Gastrocnemius medialis (tissue), 4 donors: ENCODE data around the gene SAMD13. TPM values are rescaled to one million over a fixed set of nuclear protein-coding genes. Genes with fewer than 3 reads are reported as not detected.

Experiments used
- ATAC-seq, 2 donors: fragments of 150-250 bp; one replicate each; pipeline ENCODE4 v1.9.1; 2016
- DNase-seq, 2 donors: peaks; one replicate each; pipeline ENCODE4 v3.0.0-alpha.2; 2019
- H3K27ac ChIP-seq, 4 donors: fragments of 200-600 bp; sonication (generic); 1 replicate in 1 of 4; 2 replicates in 3 of 4; pipeline ENCODE4 v1.5.1; 2016 to 2018; ENCODE audit warnings: mild to moderate bottlenecking in 2 of 4, moderate library complexity in 1 of 4
- H3K27me3 ChIP-seq, 3 donors: fragments of 200-600 bp; sonication (generic) in 2 of 3; 1 replicate in 1 of 3; 2 replicates in 2 of 3; pipeline versions ENCODE4 v1.5.1 to v1.6.0; 2016 to 2019; ENCODE audit warnings: mild to moderate bottlenecking in 1 of 3, moderate library complexity in 1 of 3
- H3K36me3 ChIP-seq, 2 donors: fragments of 200-600 bp; sonication (generic) in 1 of 2; one replicate each; pipeline ENCODE4 v1.5.1; 2017 to 2018
- H3K4me1 ChIP-seq, 2 donors: fragments of 200-600 bp; sonication (generic) in 1 of 2; one replicate each; pipeline ENCODE4 v1.5.1; 2016 to 2017; ENCODE audit warnings: mild to moderate bottlenecking in 2 of 2
- H3K4me3 ChIP-seq, 4 donors: fragments of 200-600 bp; sonication (generic) in 3 of 4; 1 replicate in 1 of 4; 2 replicates in 3 of 4; pipeline ENCODE4 v1.5.1; 2016 to 2019; ENCODE audit warnings: mild to moderate bottlenecking in 2 of 4
- H3K9me3 ChIP-seq, 3 donors: fragments of 200-600 bp; sonication (generic) in 2 of 3; 1 replicate in 1 of 3; 2 replicates in 2 of 3; pipeline ENCODE4 v1.5.1; 2016 to 2019
- POLR2A ChIP-seq, 2 donors: fragments of 450-650 bp; IDR thresholded peaks; one replicate each; pipeline ENCODE4 v1.6.1; 2017; ENCODE audit warnings: antibody characterized with exemption in 2 of 2, mild to moderate bottlenecking in 2 of 2, moderate library complexity in 2 of 2
- in situ Hi-C, 4 donors: fragments of 200-750 bp; cut with MboI; loops; one replicate each; pipeline versions ENCODE4 v1.15.0 to v1.8.0; 2017; ENCODE audit warnings: low sequenced_read_pairs in 4 of 4
- intact Hi-C: fragments of 100-400 bp; cut with DNase I; formaldehyde crosslinking; loops from one replicate; pipeline ENCODE4 v1.15.1; 2023; ENCODE audit warnings: low total_unique reads
- total RNA-seq, 4 donors: library from RNA; depleted of rRNA; stranded (reverse); fragments of >200 nt; gene quantifications; one replicate each; pipeline versions ENCODE4 v1.1.0 to v1.2.3, GENCODE V29; 2016
- TF ChIP-seq, protein P1 (sequence below), 5 experiments: fragments of 450-650 bp in 3 of 5; fragments of 200-600 bp in 2 of 5; sonication (generic) in 2 of 5; IDR thresholded peaks in 4 of 5; conservative IDR thresholded peaks in 1 of 5; 1 replicate in 4 of 5; 2 replicates in 1 of 5; pipeline ENCODE4 v1.5.1; 2016 to 2019; ENCODE audit warnings: antibody characterized with exemption in 5 of 5, mild to moderate bottlenecking in 3 of 5, moderate library complexity in 3 of 5

Gene SAMD13
- total RNA-seq, 4 donors from 2014 or later = 1.5 to 10.8 (median 5.4) TPM

DNA sequence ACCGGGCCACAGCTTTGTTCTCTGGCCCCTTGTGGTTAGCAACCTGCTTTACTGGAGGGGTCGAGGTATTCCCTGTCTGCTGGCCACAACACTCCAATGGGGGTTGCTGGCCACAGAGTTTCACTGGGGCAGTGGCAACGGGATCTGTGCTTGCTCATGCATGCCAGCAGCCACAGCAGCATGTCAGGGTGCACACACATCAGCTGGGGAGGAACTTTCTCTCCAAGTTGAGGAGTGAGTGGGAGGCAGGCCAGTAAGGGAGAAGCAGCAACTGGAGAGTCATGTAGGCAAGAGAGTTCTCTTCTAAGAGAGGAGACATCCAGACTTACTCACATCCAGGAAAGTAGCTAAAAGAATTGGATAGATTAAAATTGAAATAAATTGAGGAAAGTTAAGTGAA is 38.0 kb downstream of the SAMD13 start:
- H3K4me1 ChIP-seq = no peaks in the 10 kb centered on the region
- no peaks in the 10 kb centered on the region for H3K9me3 ChIP-seq
- intact Hi-C loops = no loop called here
- H3K27me3 ChIP-seq = no peaks in the 10 kb centered on the region
- no peak for ATAC-seq
- in situ Hi-C loops = no loop called here
- DNase-seq = no peak
- TF ChIP-seq POLR2A (IDR thresholded peaks at IDR 0.05) = no peak
- TF ChIP-seq, protein P1, sequence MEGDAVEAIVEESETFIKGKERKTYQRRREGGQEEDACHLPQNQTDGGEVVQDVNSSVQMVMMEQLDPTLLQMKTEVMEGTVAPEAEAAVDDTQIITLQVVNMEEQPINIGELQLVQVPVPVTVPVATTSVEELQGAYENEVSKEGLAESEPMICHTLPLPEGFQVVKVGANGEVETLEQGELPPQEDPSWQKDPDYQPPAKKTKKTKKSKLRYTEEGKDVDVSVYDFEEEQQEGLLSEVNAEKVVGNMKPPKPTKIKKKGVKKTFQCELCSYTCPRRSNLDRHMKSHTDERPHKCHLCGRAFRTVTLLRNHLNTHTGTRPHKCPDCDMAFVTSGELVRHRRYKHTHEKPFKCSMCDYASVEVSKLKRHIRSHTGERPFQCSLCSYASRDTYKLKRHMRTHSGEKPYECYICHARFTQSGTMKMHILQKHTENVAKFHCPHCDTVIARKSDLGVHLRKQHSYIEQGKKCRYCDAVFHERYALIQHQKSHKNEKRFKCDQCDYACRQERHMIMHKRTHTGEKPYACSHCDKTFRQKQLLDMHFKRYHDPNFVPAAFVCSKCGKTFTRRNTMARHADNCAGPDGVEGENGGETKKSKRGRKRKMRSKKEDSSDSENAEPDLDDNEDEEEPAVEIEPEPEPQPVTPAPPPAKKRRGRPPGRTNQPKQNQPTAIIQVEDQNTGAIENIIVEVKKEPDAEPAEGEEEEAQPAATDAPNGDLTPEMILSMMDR (IDR thresholded peaks at IDR 0.05 in 4 of 5, conservative IDR thresholded peaks at IDR 0.05 in 1 of 5) = no peak
- H3K27ac ChIP-seq = no peak overlapping the region
- H3K4me3 ChIP-seq = no peak overlapping the region
- no peaks in the 10 kb centered on the region for H3K36me3 ChIP-seq

DNA sequence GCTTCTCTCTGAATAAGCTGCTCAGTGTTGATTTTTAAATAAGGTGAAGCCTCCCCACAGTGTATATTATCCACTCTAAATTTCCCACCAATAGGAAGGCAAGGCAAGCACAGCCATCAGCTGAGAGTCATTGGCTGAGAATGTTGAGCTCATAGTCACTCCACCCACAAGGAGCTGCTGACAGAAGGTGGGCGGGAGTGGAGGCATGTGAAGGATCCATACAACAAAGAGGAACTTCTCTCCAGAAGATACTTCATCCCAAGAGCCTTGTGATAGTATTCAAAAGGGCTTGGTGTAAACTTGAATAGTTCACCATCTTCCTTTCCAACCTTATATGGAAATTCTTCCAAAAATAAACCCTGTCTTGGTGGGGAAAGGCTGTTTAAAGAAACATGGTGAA is 42.8 kb downstream of the SAMD13 start:
- in situ Hi-C loops = no loop called here
- no peak for ATAC-seq

GRCh38 chr1:84345220-84345619 is 43.7 kb downstream of the SAMD13 start:
- Histone ChIP-seq H3K4me3 (no peak overlapping the region), H3K27ac (peak overlapping the region in 1 of 4 donors; percentile 20), H3K36me3 (no peaks in the 10 kb centered on the region), H3K9me3 (no peaks in the 10 kb centered on the region), H3K4me1 (peaks cover 7 to 26% of the 10 kb centered on the region in 2 donors), H3K27me3 (no peaks in the 10 kb centered on the region)
- in situ Hi-C loops (no loop called here), intact Hi-C loops (loop anchor here (1.0 kb wide), 1 partner anchor 268 kb away; no protein-coding TSS in a partner anchor)
- TF ChIP-seq, protein P1 (IDR thresholded peaks at IDR 0.05 in 4 of 5, conservative IDR thresholded peaks at IDR 0.05 in 1 of 5) = no peak
- TF ChIP-seq POLR2A (IDR thresholded peaks at IDR 0.05) = no peak
- no peak for DNase-seq
- ATAC-seq = peak; percentile 50 to 55

More for the DNA sequence above, 42.8 kb downstream of the SAMD13 start:
- H3K9me3 ChIP-seq = no peaks in the 10 kb centered on the region
- DNase-seq = no peak
- peaks cover 7 to 26% of the 10 kb centered on the region in 2 donors for H3K4me1 ChIP-seq
- H3K27me3 ChIP-seq = no peaks in the 10 kb centered on the region
- H3K4me3 ChIP-seq = no peak overlapping the region
- TF ChIP-seq POLR2A (IDR thresholded peaks at IDR 0.05) = no peak
- TF ChIP-seq, protein P1 (IDR thresholded peaks at IDR 0.05 in 4 of 5, conservative IDR thresholded peaks at IDR 0.05 in 1 of 5) = no peak
- intact Hi-C loops = no loop called here
- no peak overlapping the region for H3K27ac ChIP-seq
- no peaks in the 10 kb centered on the region for H3K36me3 ChIP-seq

- TF ChIP-seq POLR2A (IDR thresholded peaks at IDR 0.05) = no peak
- TF ChIP-seq, protein P1 (IDR thresholded peaks at IDR 0.05 in 4 of 5, conservative IDR thresholded peaks at IDR 0.05 in 1 of 5) = no peak
- Histone ChIP-seq H3K27ac (peak overlapping the region in 3 of 4 donors; percentile 5 to 38 (median 35)), H3K4me1 (peaks cover 7 to 26% of the 10 kb centered on the region in 2 donors), H3K27me3 (no peaks in the 10 kb centered on the region), H3K9me3 (no peaks in the 10 kb centered on the region), H3K4me3 (no peak overlapping the region), H3K36me3 (no peaks in the 10 kb centered on the region)
- ATAC-seq (peak; percentile 85 to 95), DNase-seq (peak in 1 of 2 donors; percentile 23)
- in situ Hi-C loops = no loop called here
- intact Hi-C loops = loop anchor here (2.0 kb wide), 1 partner anchor 45 kb away; no protein-coding TSS in a partner anchor
Observed at GRCh38 chr1:84347271-84347931, 45.9 kb downstream of the SAMD13 start.
